Subcutaneous preadipocyte (primary cell): ENCODE results near the gene ATP5IF1. TPM values are rescaled to one million over a fixed set of nuclear protein-coding genes. Genes with fewer than 3 reads are reported as not detected.

Source experiments
- total RNA-seq: library from RNA; depleted of rRNA; stranded (reverse); fragments of >200 nt; gene quantifications from 2 replicates; pipeline ENCODE4 v1.2.3, GENCODE V29; 2012

The ATP5IF1 gene
- total RNA-seq, result 57.5 and 86.3 TPM in 2 replicates

GRCh38 chr1:28235755-28236655, at the start of gene ATP5IF1:
ATP5IF1 (plus strand) TSS chr1:28236124; CDS start chr1:28236184, 60 bp downstream.

GRCh38 chr1:28232558-28233263, 3.2 kb upstream of the ATP5IF1 start, which contains the start of gene DNAJC8:
DNAJC8 (minus strand) TSS chr1:28233029; CDS start chr1:28232998, 31 bp downstream.

GRCh38 chr1:28259252-28259933, 23.5 kb downstream of the ATP5IF1 start, which contains the start of gene SESN2:
SESN2 (plus strand) TSS chr1:28259518; CDS start chr1:28259848, 330 bp downstream.

Other genes with a start within 250 kb of the ATP5IF1 start
- gene EYA3, start 147.5 kb upstream of the ATP5IF1 start, total RNA-seq, result 14.3 and 18.4 TPM in 2 replicates
- not detected in 2 replicates for gene PTAFR, start 59.4 kb upstream of the ATP5IF1 start, total RNA-seq
- 53.4 and 53.6 TPM in 2 replicates for gene DNAJC8, start 3.1 kb upstream of the ATP5IF1 start, total RNA-seq
- 17.2 and 19.1 TPM in 2 replicates for gene SESN2, start 23.4 kb downstream of the ATP5IF1 start, total RNA-seq
- gene MED18, start 92.9 kb downstream of the ATP5IF1 start, total RNA-seq, result 14.0 and 17.2 TPM in 2 replicates
- gene PHACTR4, start 133.6 kb downstream of the ATP5IF1 start, total RNA-seq, result 7.3 and 10.0 TPM in 2 replicates